Pancreas (tissue), 10 donors: ENCODE results near the gene SYNJ2. TPM values are rescaled to one million over a fixed set of nuclear protein-coding genes. Genes with fewer than 3 reads are reported as not detected.

Source experiments
- ATAC-seq, 4 donors: fragments of 200-7000 bp; cut with Tn5 transposase; one replicate each; pipeline versions ENCODE4 v1.8.0 to v1.9.1; 2020; ENCODE audit warnings: mild to moderate bottlenecking in 4 of 4, moderate library complexity in 4 of 4
- DNase-seq, 6 donors: peaks; one replicate each; pipeline ENCODE4 v3.0.0-alpha.2; 2020
- FAIRE-seq: peaks from 2 replicates; lab custom pipeline; 2012; peaks lifted over from hg19 to GRCh38; lab: Jason Lieb, UNC
- H3K27ac ChIP-seq, 4 donors: fragments of 200-600 bp; sonication (generic); 1 replicate in 3 of 4; 2 replicates in 1 of 4; pipeline versions ENCODE4 v1.5.0 to v1.8.0; 2020
- H3K27me3 ChIP-seq, 4 donors: fragments of 200-600 bp; one replicate each; pipeline ENCODE4 v1.8.0; 2021
- H3K36me3 ChIP-seq, 3 donors: fragments of 200-600 bp; sonication (generic) in 1 of 3; one replicate each; pipeline versions ENCODE4 v1.5.0 to v1.8.0; 2020 to 2021
- H3K4me1 ChIP-seq, 3 donors: fragments of 200-600 bp; one replicate each; pipeline ENCODE4 v1.8.0; 2021
- H3K4me3 ChIP-seq, 4 donors: fragments of 200-600 bp; sonication (generic) in 2 of 4; one replicate each; pipeline versions ENCODE4 v1.5.0 to v1.8.0; 2020 to 2021
- H3K9me3 ChIP-seq, 4 donors: fragments of 200-600 bp; one replicate each; pipeline ENCODE4 v1.8.0; 2021
- CTCF ChIP-seq, 4 donors: fragments of 200-600 bp; sonication (generic) in 3 of 4; IDR thresholded peaks; one replicate each; pipeline versions ENCODE4 v1.5.0 to v1.8.0; 2021; ENCODE audit warnings: antibody characterized with exemption in 4 of 4
- WGBS, 2 donors: extraction: QIAGEN DNeasy Blood & Tissue Kit; methylation state at CpG; one replicate each; pipeline ENCODE4 v1.1.7; 2013; 5-methylcytosine and 5-hydroxymethylcytosine counted together
- intact Hi-C, 3 donors: fragments of 100-400 bp; cut with DNase I; formaldehyde crosslinking; loops; one replicate each; pipeline versions ENCODE4 v1.11.1 to v1.14.2; 2022
- polyA plus RNA-seq, 2 donors: library from polyadenylated mRNA; stranded (reverse); fragments of 200-250 nt; gene quantifications; one replicate each; pipeline ENCODE4 v1.2.3, GENCODE V29; 2013
- total RNA-seq, 6 donors: library from RNA; stranded (reverse); fragmentation: NEBNext Ultra II Directional in 4 of 6; extraction: Animal tissue kit (Norgen Biotek cat#: 25700) in 4 of 6; gene quantifications; one replicate each; pipeline versions ENCODE4 v1.2.1 to v1.2.4, GENCODE V29; 2021 to 2023
- donor health status: healthy with polysubstance abuse.
- donor health status: DM: no; HTN: no; CAD: no; lungs with moderate emphysema.
- donor health status: DM: no; HTN: no; CAD: no.
- donor health status: control.
- donor health status: control.
- donor health status: Bipolar disorder and iron deficiency.
- donor health status: DM: yes; HTN: yes; CAD: no.
- donor health status: DM: no; HTN: no; CAD: no.
- donor health status: DM: no; HTN: no; CAD: no.
- donor health status: DM: yes; HTN: yes; CAD: no.

Gene SYNJ2
- total and polyA plus RNA-seq, 8 donors, result 7.9 to 17.1 (median 9.9) TPM

DNA sequence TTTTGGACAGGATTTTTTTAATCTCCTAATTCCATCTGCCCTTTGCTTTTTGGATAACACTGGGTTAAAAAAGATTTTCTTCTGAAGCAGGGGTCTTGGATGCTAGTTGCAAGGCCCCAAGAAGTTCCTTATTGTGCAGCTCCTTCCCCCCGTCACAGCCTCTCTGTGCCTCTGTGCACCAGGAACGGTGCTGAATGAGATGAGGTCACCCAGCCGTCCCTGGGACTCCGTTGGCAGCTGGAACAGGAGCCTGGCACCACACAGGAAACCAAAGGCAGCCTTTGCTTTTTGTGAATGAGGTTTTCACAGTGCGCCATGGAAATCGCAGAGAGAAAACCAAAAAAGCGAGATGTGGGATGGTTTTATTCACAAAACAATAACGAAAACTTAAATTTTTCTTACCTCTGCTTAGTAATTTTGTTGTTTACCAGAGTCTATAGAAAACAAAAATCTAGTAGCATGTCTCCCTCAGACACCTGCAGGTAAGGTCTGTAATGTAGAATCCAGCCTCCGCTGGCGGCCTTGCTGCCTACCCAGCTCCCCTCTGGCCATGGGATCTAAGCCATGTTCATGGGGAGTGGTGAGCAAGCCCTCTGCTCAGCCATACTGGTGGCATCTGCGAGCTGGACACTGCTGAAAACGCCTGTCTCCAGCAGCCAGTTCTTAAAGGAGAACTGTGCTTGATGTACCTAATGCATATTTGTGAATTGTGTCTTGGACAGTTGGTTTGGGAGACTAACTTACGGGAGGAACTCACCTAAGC, 40.4 kb upstream of the SYNJ2 start:
- ATAC-seq, result peak in 3 of 4 donors; percentile 62 to 70 (median 65)
- no peak for DNase-seq
- no peaks in the 10 kb centered on the region for H3K9me3 ChIP-seq
- H3K4me1 ChIP-seq, result peaks cover 0 to 4% (median 0%) of the 10 kb centered on the region in 3 donors
- TF ChIP-seq CTCF (IDR thresholded peaks at IDR 0.05), result no peak
- FAIRE-seq, result no peak
- no peaks in the 10 kb centered on the region for H3K27me3 ChIP-seq
- peak overlapping the region in 1 of 4 donors; percentile 22 for H3K27ac ChIP-seq
- no peak overlapping the region for H3K4me3 ChIP-seq
- 85 to 86% methylated on average over 13 of the region's 13 CpGs for WGBS, 2 donors
- H3K36me3 ChIP-seq, result peaks cover 0 to 66% (median 11%) of the 10 kb centered on the region in 3 donors
- intact Hi-C loops, result no loop called here

- no peak overlapping the region for H3K4me3 ChIP-seq
- intact Hi-C loops, result no loop called here
- no peak for TF ChIP-seq CTCF (IDR thresholded peaks at IDR 0.05)
- no peak overlapping the region for H3K27ac ChIP-seq
- DNase-seq (no peak), ATAC-seq (no peak), FAIRE-seq (no peak)
- 89 to 90% methylated on average over 14 of the region's 14 CpGs for WGBS, 2 donors
- peaks cover 0 to 4% (median 0%) of the 10 kb centered on the region in 3 donors for H3K4me1 ChIP-seq
- H3K27me3 ChIP-seq, result no peaks in the 10 kb centered on the region
- no peaks in the 10 kb centered on the region for H3K9me3 ChIP-seq
- peaks cover 0 to 56% (median 9%) of the 10 kb centered on the region in 3 donors for H3K36me3 ChIP-seq
Observed at GRCh38 chr6:157942351-157942750, 39.3 kb upstream of the SYNJ2 start.

- H3K4me1 ChIP-seq, result peaks cover 0 to 4% (median 0%) of the 10 kb centered on the region in 3 donors
- H3K36me3 ChIP-seq, result peaks cover 0 to 46% (median 8%) of the 10 kb centered on the region in 3 donors
- H3K4me3 ChIP-seq, result no peak overlapping the region
- intact Hi-C loops, result no loop called here
- ATAC-seq (no peak), FAIRE-seq (no peak), DNase-seq (no peak)
- no peaks in the 10 kb centered on the region for H3K9me3 ChIP-seq
- H3K27ac ChIP-seq, result no peak overlapping the region
- 95% methylated on average over 16 of the region's 16 CpGs for WGBS, 2 donors
- TF ChIP-seq CTCF (IDR thresholded peaks at IDR 0.05), result no peak
- no peaks in the 10 kb centered on the region for H3K27me3 ChIP-seq
Observed at GRCh38 chr6:157943249-157943963, 38.3 kb upstream of the SYNJ2 start.

DNA sequence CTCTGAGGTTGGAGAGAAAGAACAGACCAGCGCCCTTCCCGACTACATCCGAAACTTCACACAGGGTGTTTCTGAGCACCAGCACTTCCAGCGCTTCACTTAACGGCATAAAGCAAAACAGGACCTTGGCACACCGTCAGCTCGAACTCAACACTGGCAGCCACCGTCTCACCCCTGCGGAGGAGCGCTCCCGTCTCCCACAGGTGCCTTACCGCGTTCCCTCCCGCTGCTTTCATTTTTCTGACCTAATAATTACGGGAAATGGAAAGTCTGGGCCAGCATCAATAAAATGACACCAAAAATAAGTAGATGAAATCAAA, 37.7 kb upstream of the SYNJ2 start:
- Histone ChIP-seq H3K9me3 (no peaks in the 10 kb centered on the region), H3K4me1 (peaks cover 0 to 4% (median 0%) of the 10 kb centered on the region in 3 donors), H3K27ac (no peak overlapping the region), H3K36me3 (peaks cover 0 to 41% (median 4%) of the 10 kb centered on the region in 3 donors), H3K27me3 (no peaks in the 10 kb centered on the region), H3K4me3 (no peak overlapping the region)
- 96% methylated on average over 15 of the region's 15 CpGs for WGBS, 2 donors
- ATAC-seq (no peak), FAIRE-seq (no peak), DNase-seq (no peak)
- intact Hi-C loops, result no loop called here
- TF ChIP-seq CTCF (IDR thresholded peaks at IDR 0.05), result no peak
